ENCODE results near the gene GPR87. TPM values are rescaled to one million over a fixed set of nuclear protein-coding genes. Genes with fewer than 3 reads are reported as not detected.

The GPR87 gene
- not detected for total RNA-seq
- 0.14 TPM for polyA plus RNA-seq (2013, experiment 1 of 2)
- polyA plus RNA-seq (2013, experiment 2 of 2) = 0.29 TPM
- long read RNA-seq, experiment 1 = 0 reads
- long read RNA-seq, experiment 2 = 0 reads
- long read RNA-seq, experiment 3, partial matches to known transcripts = 0 of 1 reads
- long read RNA-seq, experiment 3, other reads (novel, unspliced or antisense) = 1 of 1 reads
- long read RNA-seq, experiment 4 = 0 reads

GRCh38 chr3:151316267-151316991, at the start of gene GPR87:
TSS of gene GPR87 (minus strand) at chr3:151316820. CDS start at chr3:151300100, 16,720 bp downstream.
- peak; percentile 58 for DNase-seq
- Histone ChIP-seq H3K27me3 (ENCODE audit: control insufficient read depth, insufficient read depth, low read length, poor library complexity, severe bottlenecking) (no peaks in the 10 kb centered on the region), H3K9ac (ENCODE audit: extremely low read depth, low read length, poor library complexity, severe bottlenecking) (peak within 1 kb of the TSS; percentile 53), H3K36me3 (ENCODE audit: control insufficient read depth, insufficient read depth, low read length) (no peaks in the 10 kb centered on the region), H3K4me3 (ENCODE audit: low read length) (peak within 1 kb of the TSS; percentile 51), H3K9me3 (ENCODE audit: control insufficient read depth, low read length) (peaks cover 5% of the 10 kb centered on the region), H3K4me1 (ENCODE audit: control insufficient read depth, insufficient read depth, low read length) (peaks cover 9% of the 10 kb centered on the region), H3K27ac (ENCODE audit: low read depth, low read length) (no peak within 1 kb of the TSS)
- peaks cover 39% of the 10 kb centered on the region for H3K4me1 Mint-ChIP-seq
- H3K27me3 Mint-ChIP-seq (ENCODE audit: insufficient read depth) = no peaks in the 10 kb centered on the region
- no peak for TF ChIP-seq CTCF (conservative IDR thresholded peaks at IDR 0.05)
- H3K9me3 Mint-ChIP-seq = no peaks in the 10 kb centered on the region
- H3K4me3 Mint-ChIP-seq = no peak within 1 kb of the TSS
- H3K36me3 Mint-ChIP-seq (ENCODE audit: low read depth) = no peaks in the 10 kb centered on the region
- peak within 1 kb of the TSS; percentile 30 for H3K27ac Mint-ChIP-seq
- WGBS, 2 experiments (ENCODE audit: insufficient coverage in 1 of 2, insufficient read length in 1 of 2) = 81 to 100% methylated on average over 1 to 7 of the region's 7 CpGs

- Histone ChIP-seq H3K4me1 (ENCODE audit: control insufficient read depth, insufficient read depth, low read length) (peaks cover 2% of the 10 kb centered on the region), H3K36me3 (ENCODE audit: control insufficient read depth, insufficient read depth, low read length) (no peaks in the 10 kb centered on the region), H3K27me3 (ENCODE audit: control insufficient read depth, insufficient read depth, low read length, poor library complexity, severe bottlenecking) (no peaks in the 10 kb centered on the region), H3K27ac (ENCODE audit: low read depth, low read length) (no peak overlapping the region), H3K9me3 (ENCODE audit: control insufficient read depth, low read length) (no peaks in the 10 kb centered on the region), H3K9ac (ENCODE audit: extremely low read depth, low read length, poor library complexity, severe bottlenecking) (no peak overlapping the region), H3K4me3 (ENCODE audit: low read length) (no peak overlapping the region)
- Mint-ChIP-seq H3K27me3 (ENCODE audit: insufficient read depth) (no peaks in the 10 kb centered on the region), H3K36me3 (ENCODE audit: low read depth) (peaks cover 1% of the 10 kb centered on the region), H3K4me3 (no peak overlapping the region), H3K9me3 (no peaks in the 10 kb centered on the region), H3K4me1 (peaks cover 7% of the 10 kb centered on the region), H3K27ac (no peak overlapping the region)
- no peak for TF ChIP-seq CTCF (conservative IDR thresholded peaks at IDR 0.05)
- WGBS, 2 experiments (ENCODE audit: insufficient coverage in 1 of 2, insufficient read length in 1 of 2) = 90 to 92% methylated on average over 3 of the region's 3 CpGs
- no peak for DNase-seq
Measured at GRCh38 chr3:151362751-151363174, 46.1 kb upstream of the GPR87 start.

- no peak overlapping the region for H3K4me3 ChIP-seq (ENCODE audit: low read length)
- no peak for TF ChIP-seq CTCF (conservative IDR thresholded peaks at IDR 0.05)
- Mint-ChIP-seq H3K4me3 (no peak overlapping the region), H3K9me3 (no peaks in the 10 kb centered on the region), H3K27ac (no peak overlapping the region), H3K4me1 (no peaks in the 10 kb centered on the region), H3K27me3 (ENCODE audit: insufficient read depth) (no peaks in the 10 kb centered on the region), H3K36me3 (ENCODE audit: low read depth) (peaks cover 7% of the 10 kb centered on the region)
- DNase-seq = no peak
- WGBS, 2 experiments (ENCODE audit: insufficient coverage in 1 of 2, insufficient read length in 1 of 2) = 100% methylated on average over 1 of the region's 2 CpGs; no CpG with 5 or more reads in 1 of the 2 experiments
- no peaks in the 10 kb centered on the region for H3K36me3 ChIP-seq (ENCODE audit: control insufficient read depth, insufficient read depth, low read length)
- H3K9ac ChIP-seq (ENCODE audit: extremely low read depth, low read length, poor library complexity, severe bottlenecking) = no peak overlapping the region
- no peaks in the 10 kb centered on the region for H3K9me3 ChIP-seq (ENCODE audit: control insufficient read depth, low read length)
- H3K27me3 ChIP-seq (ENCODE audit: control insufficient read depth, insufficient read depth, low read length, poor library complexity, severe bottlenecking) = no peaks in the 10 kb centered on the region
- H3K4me1 ChIP-seq (ENCODE audit: control insufficient read depth, insufficient read depth, low read length) = no peaks in the 10 kb centered on the region
- H3K27ac ChIP-seq (ENCODE audit: low read depth, low read length) = no peak overlapping the region
Measured at GRCh38 chr3:151357463-151357850, 40.8 kb upstream of the GPR87 start.

Data from endodermal cell (in vitro differentiated cells).